Peyer's patch (tissue), 4 donors: ENCODE measurements around the gene PLK3.

Experiments
- CTCF ChIP-seq, 6 experiments: fragments of 450-650 bp in 4 of 6; fragments of 200-600 bp in 2 of 6; sonication (generic) in 1 of 6; IDR thresholded peaks; one replicate each; pipeline ENCODE4 v1.5.1; 2017 to 2019; ENCODE audit warnings: antibody characterized with exemption in 6 of 6, mild to moderate bottlenecking in 3 of 6, moderate library complexity in 1 of 6
- POLR2A ChIP-seq, 2 donors: fragments of 450-650 bp; IDR thresholded peaks; one replicate each; pipeline ENCODE4 v1.5.1; 2017; ENCODE audit warnings: antibody characterized with exemption in 2 of 2, mild to moderate bottlenecking in 2 of 2, moderate library complexity in 2 of 2

GRCh38 chr1:44786138-44786840, 13.9 kb upstream of the PLK3 start:
- peak; percentile 97 to 99 (median 99) for TF ChIP-seq CTCF (IDR thresholded peaks at IDR 0.05)
- TF ChIP-seq POLR2A (IDR thresholded peaks at IDR 0.05): no peak
